GM21515 (cell line): ENCODE results near the gene NFE2L2.
"Not testable (repeated sequence)": the region's sequence is repeated elsewhere in the genome, so short reads cannot be mapped to it uniquely, and the experiment has no call there.

ENCODE experiments used
- ATAC-seq: cut with Tn5 transposase; IDR thresholded peaks from one replicate; pipeline ENCODE4 v1.9.1; 2021; ENCODE audit not compliant: unreplicated experiment

NFE2L2 gene

GRCh38 chr2:177204417-177204816 is 60.1 kb downstream of the NFE2L2 start:
- no peak for ATAC-seq

- ATAC-seq, result no peak
Observed at GRCh38 chr2:177201919-177202346, 62.6 kb downstream of the NFE2L2 start.

- not testable (repeated sequence) for ATAC-seq
Observed at GRCh38 chr2:177200419-177200818, 64.1 kb downstream of the NFE2L2 start.

- no peak for ATAC-seq
Observed at GRCh38 chr2:177195194-177195593, 69.3 kb downstream of the NFE2L2 start.

GRCh38 chr2:177193240-177193639 is 71.3 kb downstream of the NFE2L2 start:
- no peak for ATAC-seq

GRCh38 chr2:177192788-177193187 is 71.7 kb downstream of the NFE2L2 start:
- ATAC-seq, result no peak

- no peak for ATAC-seq
Observed at GRCh38 chr2:177190941-177191340, 73.6 kb downstream of the NFE2L2 start.

GRCh38 chr2:177188482-177189469 is 75.8 kb downstream of the NFE2L2 start:
- no peak for ATAC-seq

GRCh38 chr2:177187631-177188312 is 76.8 kb downstream of the NFE2L2 start:
- no peak for ATAC-seq

GRCh38 chr2:177186038-177186437 is 78.5 kb downstream of the NFE2L2 start:
- ATAC-seq, result not testable (repeated sequence)

GRCh38 chr2:177184606-177185005 is 79.9 kb downstream of the NFE2L2 start:
- no peak for ATAC-seq

- ATAC-seq, result no peak
Observed at GRCh38 chr2:177183860-177184259, 80.7 kb downstream of the NFE2L2 start.
